Neural crest cell (in vitro differentiated cells): ENCODE results near the gene SSTR4. TPM values are rescaled to one million over a fixed set of nuclear protein-coding genes. Genes with fewer than 3 reads are reported as not detected.
"Not testable (repeated sequence)": the region's sequence is repeated elsewhere in the genome, so short reads cannot be mapped to it uniquely, and the experiment has no call there.

Source experiments
- DNase-seq: peaks from one replicate; pipeline ENCODE4 v3.0.0; 2021; ENCODE audit warnings: low read depth, mixed read lengths, low spot score
- H3K27ac Mint-ChIP-seq: one replicate; pipeline ENCODE4 v1.8.0; 2021; ENCODE audit warnings: mild to moderate bottlenecking, mixed read lengths; ENCODE audit not compliant: unreplicated experiment
- H3K27me3 Mint-ChIP-seq: 2 replicates; pipeline ENCODE4 v1.8.0; 2021; ENCODE audit warnings: low read depth, mild to moderate bottlenecking, mixed read lengths
- H3K36me3 Mint-ChIP-seq: 2 replicates; pipeline ENCODE4 v1.8.0; 2021; ENCODE audit warnings: low read depth, mild to moderate bottlenecking, mixed read lengths
- H3K4me1 Mint-ChIP-seq: 2 replicates; pipeline ENCODE4 v1.8.0; 2021; ENCODE audit warnings: mixed read lengths
- H3K4me3 Mint-ChIP-seq: one replicate; pipeline ENCODE4 v1.8.0; 2021; ENCODE audit warnings: mild to moderate bottlenecking, mixed read lengths
- H3K9me3 Mint-ChIP-seq: 2 replicates; pipeline ENCODE4 v1.8.0; 2021; ENCODE audit warnings: mixed read lengths
- long read RNA-seq: library from polyadenylated mRNA; unstranded; transcript quantifications from one replicate; pipeline ENCODE4 v2.0.0, GENCODE V29; 2020
- total RNA-seq: library from RNA; stranded (reverse); gene quantifications from 2 replicates; pipeline ENCODE4 v1.2.1, GENCODE V29; 2021
- TF ChIP-seq, protein P1 (sequence below): fragments of 200-600 bp; sonication (generic); conservative IDR thresholded peaks from 2 replicates; pipeline ENCODE4 v1.5.0; 2021; ENCODE audit warnings: antibody characterized with exemption, mild to moderate bottlenecking

SSTR4 gene, protein sequence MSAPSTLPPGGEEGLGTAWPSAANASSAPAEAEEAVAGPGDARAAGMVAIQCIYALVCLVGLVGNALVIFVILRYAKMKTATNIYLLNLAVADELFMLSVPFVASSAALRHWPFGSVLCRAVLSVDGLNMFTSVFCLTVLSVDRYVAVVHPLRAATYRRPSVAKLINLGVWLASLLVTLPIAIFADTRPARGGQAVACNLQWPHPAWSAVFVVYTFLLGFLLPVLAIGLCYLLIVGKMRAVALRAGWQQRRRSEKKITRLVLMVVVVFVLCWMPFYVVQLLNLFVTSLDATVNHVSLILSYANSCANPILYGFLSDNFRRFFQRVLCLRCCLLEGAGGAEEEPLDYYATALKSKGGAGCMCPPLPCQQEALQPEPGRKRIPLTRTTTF
- total RNA-seq = not detected in 2 replicates
- long read RNA-seq = 0 reads

DNA sequence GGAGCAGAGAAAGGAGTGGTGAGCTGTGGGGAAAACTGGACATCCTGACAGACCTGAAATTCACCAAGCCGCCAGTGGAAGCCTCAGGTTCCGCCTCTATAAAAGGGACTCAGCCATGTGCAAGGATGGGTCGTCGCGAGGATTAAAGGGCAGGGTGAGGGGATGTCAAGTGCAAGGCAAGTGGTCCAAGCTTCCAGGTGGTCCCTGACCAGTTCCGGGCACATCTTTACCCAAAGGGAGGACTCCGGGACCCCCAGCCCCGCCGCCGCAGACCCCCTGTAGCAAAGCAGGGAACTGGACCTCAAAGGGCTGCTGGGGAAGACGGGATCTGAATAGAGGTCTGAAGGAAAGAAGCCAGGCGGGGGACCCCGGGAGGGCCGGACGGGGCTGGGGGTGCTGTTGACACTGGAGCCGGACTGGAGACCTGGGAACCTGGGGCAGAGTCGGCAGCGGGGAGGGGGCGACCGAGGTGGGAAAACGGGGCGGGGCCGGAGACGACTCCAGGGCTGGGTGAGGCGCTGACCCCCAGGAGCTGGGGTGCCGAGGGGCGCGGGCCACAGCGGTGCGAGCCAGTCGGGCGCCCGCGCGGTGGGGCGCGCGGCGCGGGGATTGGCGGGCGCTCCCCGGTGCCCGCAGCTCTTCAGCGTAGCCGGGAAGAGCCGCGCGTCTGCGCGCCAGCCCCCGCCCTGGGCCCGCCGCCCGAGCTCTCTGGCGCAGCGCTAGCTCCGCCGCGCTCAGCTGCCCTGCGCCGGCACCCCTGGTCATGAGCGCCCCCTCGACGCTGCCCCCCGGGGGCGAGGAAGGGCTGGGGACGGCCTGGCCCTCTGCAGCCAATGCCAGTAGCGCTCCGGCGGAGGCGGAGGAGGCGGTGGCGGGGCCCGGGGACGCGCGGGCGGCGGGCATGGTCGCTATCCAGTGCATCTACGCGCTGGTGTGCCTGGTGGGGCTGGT is at the start of gene SSTR4:
TSS of gene SSTR4 (plus strand) at position 592 of the 951 bp plus-strand sequence. CDS start at position 764, 172 bp downstream.
- peaks cover 79% of the 10 kb centered on the region for H3K27me3 Mint-ChIP-seq
- H3K4me1 Mint-ChIP-seq = peaks cover 7% of the 10 kb centered on the region
- H3K9me3 Mint-ChIP-seq = no peaks in the 10 kb centered on the region
- H3K27ac Mint-ChIP-seq = no peak within 1 kb of the TSS
- H3K36me3 Mint-ChIP-seq = no peaks in the 10 kb centered on the region
- no peak within 1 kb of the TSS for H3K4me3 Mint-ChIP-seq
- TF ChIP-seq, protein P1, sequence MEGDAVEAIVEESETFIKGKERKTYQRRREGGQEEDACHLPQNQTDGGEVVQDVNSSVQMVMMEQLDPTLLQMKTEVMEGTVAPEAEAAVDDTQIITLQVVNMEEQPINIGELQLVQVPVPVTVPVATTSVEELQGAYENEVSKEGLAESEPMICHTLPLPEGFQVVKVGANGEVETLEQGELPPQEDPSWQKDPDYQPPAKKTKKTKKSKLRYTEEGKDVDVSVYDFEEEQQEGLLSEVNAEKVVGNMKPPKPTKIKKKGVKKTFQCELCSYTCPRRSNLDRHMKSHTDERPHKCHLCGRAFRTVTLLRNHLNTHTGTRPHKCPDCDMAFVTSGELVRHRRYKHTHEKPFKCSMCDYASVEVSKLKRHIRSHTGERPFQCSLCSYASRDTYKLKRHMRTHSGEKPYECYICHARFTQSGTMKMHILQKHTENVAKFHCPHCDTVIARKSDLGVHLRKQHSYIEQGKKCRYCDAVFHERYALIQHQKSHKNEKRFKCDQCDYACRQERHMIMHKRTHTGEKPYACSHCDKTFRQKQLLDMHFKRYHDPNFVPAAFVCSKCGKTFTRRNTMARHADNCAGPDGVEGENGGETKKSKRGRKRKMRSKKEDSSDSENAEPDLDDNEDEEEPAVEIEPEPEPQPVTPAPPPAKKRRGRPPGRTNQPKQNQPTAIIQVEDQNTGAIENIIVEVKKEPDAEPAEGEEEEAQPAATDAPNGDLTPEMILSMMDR = no peak
- no peak for DNase-seq

DNA sequence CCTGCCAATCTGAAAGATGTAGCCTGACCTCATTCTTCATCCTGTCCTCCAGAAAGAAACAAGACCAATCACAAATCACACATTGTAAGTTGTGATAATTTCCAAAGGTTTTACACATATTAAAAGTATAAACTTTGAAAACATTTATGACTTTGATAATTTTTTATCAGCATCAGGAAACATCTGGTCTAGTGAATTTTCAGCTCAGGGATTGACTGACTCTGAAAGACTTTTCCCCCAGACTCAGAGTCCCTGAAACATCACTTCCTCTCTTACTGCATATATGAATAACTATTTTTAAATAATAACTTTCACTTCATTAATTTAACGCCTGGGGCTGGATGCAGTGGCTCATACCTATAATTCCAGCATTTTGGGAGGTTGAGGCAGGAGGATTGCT is 48.5 kb upstream of the SSTR4 start:
- no peak overlapping the region for H3K4me3 Mint-ChIP-seq
- peaks cover 5% of the 10 kb centered on the region for H3K36me3 Mint-ChIP-seq
- peaks cover 4% of the 10 kb centered on the region for H3K27me3 Mint-ChIP-seq
- DNase-seq = no peak
- peaks cover 4% of the 10 kb centered on the region for H3K9me3 Mint-ChIP-seq
- TF ChIP-seq, protein P1 = no peak
- peaks cover 29% of the 10 kb centered on the region for H3K4me1 Mint-ChIP-seq
- H3K27ac Mint-ChIP-seq = no peak overlapping the region

DNA sequence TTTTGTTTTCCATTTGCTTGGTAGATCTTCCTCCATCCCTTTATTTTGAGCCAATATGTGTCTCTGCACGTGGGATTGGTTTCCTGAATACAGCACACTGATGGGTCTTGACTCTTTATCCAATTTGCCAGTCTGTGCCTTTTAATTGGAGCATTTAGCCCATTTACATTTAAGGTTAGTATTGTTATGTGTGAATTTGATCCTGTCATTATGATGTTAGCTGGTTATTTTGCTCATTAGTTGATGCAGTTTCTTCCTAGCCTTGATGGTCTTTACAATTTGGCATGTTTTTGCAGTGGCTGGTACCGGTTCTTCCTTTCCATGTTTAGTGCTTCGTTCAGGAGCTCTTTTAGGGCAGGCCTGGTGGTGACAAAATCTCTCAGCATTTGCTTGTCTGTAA is 43.7 kb upstream of the SSTR4 start:
- not testable (repeated sequence) for H3K27me3 Mint-ChIP-seq

DNA sequence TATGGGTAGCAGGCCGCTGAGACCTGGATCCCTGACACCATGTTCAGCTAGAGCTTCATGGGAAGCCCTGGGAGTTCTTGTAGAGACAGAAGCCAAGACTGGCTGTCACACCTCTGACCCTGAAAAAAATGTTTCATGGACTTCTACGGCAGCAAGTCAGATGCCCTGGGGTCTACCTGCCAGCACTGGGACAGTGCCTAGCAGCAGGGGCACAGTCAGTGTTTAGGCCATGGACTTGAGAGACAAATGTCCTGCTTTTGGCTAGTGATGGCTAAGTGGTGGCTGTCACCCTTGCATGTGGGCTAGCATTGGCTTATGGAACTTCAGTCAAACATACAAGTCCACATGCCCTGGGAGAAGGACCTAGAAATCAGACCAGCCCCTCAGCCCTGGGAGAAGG is 41.3 kb upstream of the SSTR4 start:
- Mint-ChIP-seq H3K4me1 (no peaks in the 10 kb centered on the region), H3K4me3 (no peak overlapping the region), H3K27ac (no peak overlapping the region), H3K27me3 (peaks cover 4% of the 10 kb centered on the region), H3K9me3 (no peaks in the 10 kb centered on the region), H3K36me3 (no peaks in the 10 kb centered on the region)
- TF ChIP-seq, protein P1 = no peak
- no peak for DNase-seq

More for the DNA sequence above, 43.7 kb upstream of the SSTR4 start:
- not testable (repeated sequence) for H3K27ac Mint-ChIP-seq, H3K4me3 Mint-ChIP-seq, DNase-seq, H3K9me3 Mint-ChIP-seq, H3K4me1 Mint-ChIP-seq, H3K36me3 Mint-ChIP-seq

DNA sequence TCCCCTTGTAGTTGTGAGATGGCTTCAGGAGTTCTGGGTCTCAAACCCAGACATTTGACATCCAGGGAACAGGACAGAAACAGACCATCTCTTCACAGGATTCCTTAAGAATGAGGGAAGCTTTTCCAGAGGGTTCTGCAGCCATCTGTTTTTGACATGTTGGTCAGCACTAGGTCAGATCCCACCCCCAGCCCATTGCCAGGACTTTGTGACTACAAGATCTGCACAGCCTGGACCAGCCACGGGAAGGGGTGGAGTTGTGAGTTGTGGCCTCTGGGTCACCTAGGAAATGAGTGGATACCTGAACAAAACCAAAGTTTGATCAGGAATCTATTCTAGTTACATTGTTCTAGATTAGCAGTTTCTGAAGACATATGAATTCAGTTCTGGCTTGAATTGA is 39.2 kb upstream of the SSTR4 start:
- Mint-ChIP-seq H3K4me3 (no peak overlapping the region), H3K9me3 (no peaks in the 10 kb centered on the region), H3K27me3 (no peaks in the 10 kb centered on the region), H3K4me1 (no peaks in the 10 kb centered on the region), H3K27ac (no peak overlapping the region), H3K36me3 (no peaks in the 10 kb centered on the region)
- no peak for DNase-seq
- TF ChIP-seq, protein P1 = no peak
